ENCODE measurements around the gene OLFML1.

GRCh38 chr11:7462706-7463105 is 22.6 kb upstream of the OLFML1 start:
- no peak for TF ChIP-seq ARNT (IDR thresholded peaks at IDR 0.05)
- no peak for TF ChIP-seq ELF4 (IDR thresholded peaks at IDR 0.05)
- no peak for TF ChIP-seq L3MBTL2 (conservative IDR thresholded peaks at IDR 0.05)
- TF ChIP-seq ZNF384 (IDR thresholded peaks at IDR 0.05) = no peak
- no peak for TF ChIP-seq FOXM1 (IDR thresholded peaks at IDR 0.05; ENCODE audit: borderline replicate concordance)
- TF ChIP-seq CTBP1 (IDR thresholded peaks at IDR 0.05; ENCODE audit: borderline replicate concordance) = no peak
